Neural progenitor cell (in vitro differentiated cells): ENCODE measurements around the gene SUSD3.

Source experiments
- EZH2 ChIP-seq: fragments of 200-600 bp; sonication (generic); IDR thresholded peaks from 2 replicates; pipeline ENCODE4 v1.6.1; 2017; ENCODE audit warnings: antibody characterized with exemption, mild to moderate bottlenecking, moderate library complexity
- TF ChIP-seq, protein P1 (sequence below): fragments of 200-600 bp; sonication (generic); IDR thresholded peaks from 2 replicates; pipeline ENCODE4 v1.5.1; 2017; ENCODE audit warnings: antibody characterized with exemption, mild to moderate bottlenecking

DNA sequence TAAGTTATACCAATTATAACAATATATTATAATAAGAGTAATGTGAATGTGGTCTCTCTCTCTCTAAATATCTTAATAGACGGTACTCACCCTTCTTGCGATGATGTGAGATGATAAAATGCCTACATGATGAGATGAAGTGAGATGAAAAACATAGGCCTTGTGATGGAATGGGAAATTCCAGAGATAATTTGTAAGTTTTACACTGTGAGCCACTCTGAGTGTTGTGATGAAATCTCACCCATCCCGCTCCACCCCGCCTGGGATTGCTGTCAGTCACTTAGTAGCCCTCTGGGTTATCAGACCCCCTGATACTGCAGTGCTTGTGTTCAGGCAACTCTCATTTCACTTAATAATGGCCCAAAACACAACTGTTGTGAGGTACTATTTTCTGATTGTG is 10.5 kb downstream of the SUSD3 start:
- TF ChIP-seq, protein P1, sequence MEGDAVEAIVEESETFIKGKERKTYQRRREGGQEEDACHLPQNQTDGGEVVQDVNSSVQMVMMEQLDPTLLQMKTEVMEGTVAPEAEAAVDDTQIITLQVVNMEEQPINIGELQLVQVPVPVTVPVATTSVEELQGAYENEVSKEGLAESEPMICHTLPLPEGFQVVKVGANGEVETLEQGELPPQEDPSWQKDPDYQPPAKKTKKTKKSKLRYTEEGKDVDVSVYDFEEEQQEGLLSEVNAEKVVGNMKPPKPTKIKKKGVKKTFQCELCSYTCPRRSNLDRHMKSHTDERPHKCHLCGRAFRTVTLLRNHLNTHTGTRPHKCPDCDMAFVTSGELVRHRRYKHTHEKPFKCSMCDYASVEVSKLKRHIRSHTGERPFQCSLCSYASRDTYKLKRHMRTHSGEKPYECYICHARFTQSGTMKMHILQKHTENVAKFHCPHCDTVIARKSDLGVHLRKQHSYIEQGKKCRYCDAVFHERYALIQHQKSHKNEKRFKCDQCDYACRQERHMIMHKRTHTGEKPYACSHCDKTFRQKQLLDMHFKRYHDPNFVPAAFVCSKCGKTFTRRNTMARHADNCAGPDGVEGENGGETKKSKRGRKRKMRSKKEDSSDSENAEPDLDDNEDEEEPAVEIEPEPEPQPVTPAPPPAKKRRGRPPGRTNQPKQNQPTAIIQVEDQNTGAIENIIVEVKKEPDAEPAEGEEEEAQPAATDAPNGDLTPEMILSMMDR, result no peak
- TF ChIP-seq EZH2, result no peak
